K562 treated with DMSO at 1 percent for 24 hours (cell line): ENCODE results near the gene CLTA. TPM values are rescaled to one million over a fixed set of nuclear protein-coding genes. Genes with fewer than 3 reads are reported as not detected.

Source experiments
- total RNA-seq: library from RNA; unstranded; fragments of 300-600 nt; gene quantifications from 2 replicates; pipeline ENCODE4 v1.2.3, GENCODE V29; 2022; ENCODE audit warnings: low read depth; ENCODE audit not compliant: insufficient read depth

CLTA gene
- 298 and 301 TPM in 2 replicates for total RNA-seq

DNA sequence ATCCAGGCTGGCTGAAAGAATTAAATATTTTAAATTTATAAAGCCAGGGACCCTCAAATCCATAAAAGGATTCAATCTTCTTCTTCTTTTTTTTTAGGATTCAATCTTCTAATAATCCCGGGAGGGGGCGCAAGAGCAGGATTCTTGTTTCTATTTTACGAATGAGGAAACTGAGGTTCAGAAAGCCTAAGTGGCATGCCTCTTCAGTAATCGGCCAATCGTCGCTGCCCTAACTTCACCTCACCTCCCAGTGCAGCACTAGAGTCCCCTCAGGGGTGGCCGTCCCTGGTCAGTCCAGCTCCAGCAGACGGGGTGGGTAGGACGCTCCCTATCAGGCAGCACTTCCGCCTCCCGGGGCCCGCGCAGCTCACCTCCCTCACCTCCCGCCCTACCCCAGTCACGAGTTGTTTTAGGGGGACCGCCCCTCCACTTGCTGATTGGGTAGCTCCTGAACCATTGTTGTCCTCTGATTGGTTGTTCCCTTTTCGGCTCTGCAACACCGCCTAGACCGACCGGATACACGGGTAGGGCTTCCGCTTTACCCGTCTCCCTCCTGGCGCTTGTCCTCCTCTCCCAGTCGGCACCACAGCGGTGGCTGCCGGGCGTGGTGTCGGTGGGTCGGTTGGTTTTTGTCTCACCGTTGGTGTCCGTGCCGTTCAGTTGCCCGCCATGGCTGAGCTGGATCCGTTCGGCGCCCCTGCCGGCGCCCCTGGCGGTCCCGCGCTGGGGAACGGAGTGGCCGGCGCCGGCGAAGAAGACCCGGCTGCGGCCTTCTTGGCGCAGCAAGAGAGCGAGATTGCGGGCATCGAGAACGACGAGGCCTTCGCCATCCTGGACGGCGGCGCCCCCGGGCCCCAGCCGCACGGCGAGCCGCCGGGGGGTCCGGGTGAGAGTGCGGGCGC lies at the start of gene CLTA:
Gene CLTA (plus strand): TSS at position 534 of the 902 bp plus-strand sequence. CDS start 136 bp downstream, at position 670.

GRCh38 chr9:36169166-36169565 lies 21.6 kb upstream of the CLTA start, which contains the start of gene CCIN:
Gene CCIN, plus strand, starts transcription at chr9:36169388. Its CDS starts 115 bp downstream, at chr9:36169503.

DNA sequence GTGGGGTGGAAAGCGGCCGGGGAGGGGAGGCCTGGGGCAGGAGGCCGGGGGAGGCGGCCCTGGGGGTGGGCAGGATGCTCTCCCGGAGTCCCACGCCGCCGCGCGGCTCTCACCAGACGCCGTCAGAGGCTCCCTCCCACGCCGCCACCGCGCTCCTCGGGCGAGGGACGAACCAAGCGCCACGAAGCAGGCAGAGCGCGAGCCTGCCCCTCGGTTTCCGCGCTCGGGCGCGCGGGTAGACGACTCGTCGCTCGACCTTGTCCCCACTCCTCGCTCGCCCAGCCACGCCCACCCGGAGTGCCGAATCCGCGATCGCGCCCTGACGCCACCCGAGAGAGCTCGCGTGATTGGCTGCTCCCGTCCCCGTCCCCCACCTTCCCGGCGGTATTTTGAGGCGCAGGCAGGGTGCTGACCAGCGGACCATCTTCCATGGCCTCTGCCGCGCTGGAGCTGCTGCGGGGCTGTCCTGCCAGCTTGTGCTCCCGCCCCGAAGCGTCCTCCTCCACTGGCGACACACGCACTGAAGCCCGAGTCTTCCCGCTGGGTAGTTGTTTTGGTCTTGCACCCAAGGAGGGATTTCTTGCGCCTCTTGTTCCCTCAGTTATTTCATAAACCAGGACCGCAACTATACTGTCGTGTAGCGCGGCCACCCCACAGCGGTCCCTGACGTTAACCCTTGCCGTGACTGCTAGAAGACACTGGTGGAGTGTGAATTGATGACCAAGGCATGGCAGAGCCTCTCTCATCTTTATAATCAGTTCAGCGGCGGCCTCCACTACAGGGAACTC lies 67.7 kb downstream of the CLTA start, which contains the start of gene GNE:
Gene GNE (minus strand): TSS at position 241 of the 788 bp plus-strand sequence. CDS start 9,093 bp downstream, outside the sequence.

Other genes starting within 250 kb of the CLTA start
- gene OR2S2, start 232.8 kb upstream of the CLTA start, total RNA-seq = not detected in 2 replicates
- gene RECK, start 154.0 kb upstream of the CLTA start, total RNA-seq = 0.28 and 0.42 TPM in 2 replicates
- 5.1 and 7.3 TPM in 2 replicates for gene GLIPR2, start 54.2 kb upstream of the CLTA start, total RNA-seq
- gene CCIN, start 21.5 kb upstream of the CLTA start, total RNA-seq = not detected in 2 replicates
- 10.7 and 11.8 TPM in 2 replicates for gene GNE, start 67.5 kb downstream of the CLTA start, total RNA-seq
- 5.7 and 5.9 TPM in 2 replicates for gene RNF38, start 209.3 kb downstream of the CLTA start, total RNA-seq